Lower lobe of right lung (tissue), 2 donors: ENCODE measurements around the gene MLLT10. TPM values are rescaled to one million over a fixed set of nuclear protein-coding genes. Genes with fewer than 3 reads are reported as not detected.

Source experiments
- ATAC-seq, 2 donors: fragments of 200-7000 bp; cut with Tn5 transposase; one replicate each; pipeline ENCODE4 v1.9.1; 2020 to 2022; ENCODE audit warnings: mild to moderate bottlenecking in 2 of 2, moderate library complexity in 2 of 2
- DNase-seq: peaks from one replicate; pipeline ENCODE4 v3.0.0-alpha.2; 2020
- H3K27ac ChIP-seq: fragments of 200-600 bp; one replicate; pipeline ENCODE4 v1.8.0; 2022
- H3K27me3 ChIP-seq: fragments of 200-600 bp; one replicate; pipeline ENCODE4 v1.8.0; 2022; ENCODE audit warnings: low read depth
- H3K36me3 ChIP-seq: fragments of 200-600 bp; one replicate; pipeline ENCODE4 v1.8.0; 2022; ENCODE audit warnings: mild to moderate bottlenecking
- H3K4me1 ChIP-seq: fragments of 200-600 bp; one replicate; pipeline ENCODE4 v1.8.0; 2022
- H3K4me3 ChIP-seq: fragments of 200-600 bp; one replicate; pipeline ENCODE4 v1.8.0; 2022; ENCODE audit warnings: mild to moderate bottlenecking
- H3K9me3 ChIP-seq: fragments of 200-600 bp; one replicate; pipeline ENCODE4 v1.8.0; 2022
- intact Hi-C: fragments of 100-400 bp; cut with DNase I; formaldehyde crosslinking; loops from one replicate; pipeline ENCODE4 v1.11.0; 2022
- total RNA-seq: library from RNA; stranded (reverse); fragmentation: NEBNext Ultra II Directional; extraction: Animal tissue kit (Norgen Biotek cat#: 25700); gene quantifications from one replicate; pipeline ENCODE4 v1.2.1, GENCODE V29; 2021
- TF ChIP-seq, protein P1 (sequence below): fragments of 200-600 bp; IDR thresholded peaks from one replicate; pipeline ENCODE4 v1.8.0; 2022; ENCODE audit warnings: antibody characterized with exemption, mild to moderate bottlenecking
- donor health status: DM: no; HTN: yes; CAD: no; lungs with severe emphysema.

Gene MLLT10
- total RNA-seq, 1 donor from 2014 or later: 48.8 TPM

DNA sequence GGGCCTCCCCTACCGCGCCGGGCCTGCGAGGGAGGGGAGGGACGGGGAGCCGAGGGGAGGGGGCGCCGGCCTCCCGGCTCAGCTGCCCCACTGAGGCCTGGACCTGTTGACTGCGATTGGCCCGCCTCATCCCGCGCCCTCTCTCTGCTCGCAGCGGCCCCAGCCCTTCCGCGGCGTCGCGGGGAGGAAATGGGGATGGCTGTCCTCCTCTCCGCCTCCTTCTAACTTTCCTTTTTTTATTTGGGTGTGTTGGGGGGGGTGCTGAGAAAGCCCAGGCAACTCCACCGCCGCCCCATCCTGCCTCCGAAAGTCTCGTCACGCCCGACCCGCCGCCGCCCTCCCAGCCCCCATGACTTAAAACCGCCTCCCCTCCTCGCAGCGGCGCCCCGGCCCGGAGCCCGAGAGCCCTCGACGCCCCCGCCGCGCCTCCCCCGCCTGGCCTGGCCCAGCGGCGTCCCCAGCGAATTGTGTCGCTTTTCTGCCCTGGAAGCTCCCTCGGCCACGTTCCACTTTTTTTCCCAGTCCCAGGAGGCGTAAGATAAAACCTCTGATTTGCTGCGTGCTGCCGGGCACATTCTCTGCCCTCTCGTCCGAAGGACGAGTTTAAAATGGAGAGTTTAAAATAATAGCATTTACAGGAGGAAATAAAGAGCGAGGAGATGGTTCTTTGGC is 7.7 kb upstream of the MLLT10 start:
- no peaks in the 10 kb centered on the region for H3K36me3 ChIP-seq
- H3K27ac ChIP-seq: peak overlapping the region; percentile 96
- ATAC-seq: peak; percentile 82 to 84
- H3K4me1 ChIP-seq: peaks cover 8% of the 10 kb centered on the region
- intact Hi-C loops: no loop called here
- H3K4me3 ChIP-seq: peak overlapping the region; percentile 82
- H3K27me3 ChIP-seq: no peaks in the 10 kb centered on the region
- TF ChIP-seq, protein P1, sequence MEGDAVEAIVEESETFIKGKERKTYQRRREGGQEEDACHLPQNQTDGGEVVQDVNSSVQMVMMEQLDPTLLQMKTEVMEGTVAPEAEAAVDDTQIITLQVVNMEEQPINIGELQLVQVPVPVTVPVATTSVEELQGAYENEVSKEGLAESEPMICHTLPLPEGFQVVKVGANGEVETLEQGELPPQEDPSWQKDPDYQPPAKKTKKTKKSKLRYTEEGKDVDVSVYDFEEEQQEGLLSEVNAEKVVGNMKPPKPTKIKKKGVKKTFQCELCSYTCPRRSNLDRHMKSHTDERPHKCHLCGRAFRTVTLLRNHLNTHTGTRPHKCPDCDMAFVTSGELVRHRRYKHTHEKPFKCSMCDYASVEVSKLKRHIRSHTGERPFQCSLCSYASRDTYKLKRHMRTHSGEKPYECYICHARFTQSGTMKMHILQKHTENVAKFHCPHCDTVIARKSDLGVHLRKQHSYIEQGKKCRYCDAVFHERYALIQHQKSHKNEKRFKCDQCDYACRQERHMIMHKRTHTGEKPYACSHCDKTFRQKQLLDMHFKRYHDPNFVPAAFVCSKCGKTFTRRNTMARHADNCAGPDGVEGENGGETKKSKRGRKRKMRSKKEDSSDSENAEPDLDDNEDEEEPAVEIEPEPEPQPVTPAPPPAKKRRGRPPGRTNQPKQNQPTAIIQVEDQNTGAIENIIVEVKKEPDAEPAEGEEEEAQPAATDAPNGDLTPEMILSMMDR: no peak
- H3K9me3 ChIP-seq: no peaks in the 10 kb centered on the region
- DNase-seq: peak; percentile 88

DNA sequence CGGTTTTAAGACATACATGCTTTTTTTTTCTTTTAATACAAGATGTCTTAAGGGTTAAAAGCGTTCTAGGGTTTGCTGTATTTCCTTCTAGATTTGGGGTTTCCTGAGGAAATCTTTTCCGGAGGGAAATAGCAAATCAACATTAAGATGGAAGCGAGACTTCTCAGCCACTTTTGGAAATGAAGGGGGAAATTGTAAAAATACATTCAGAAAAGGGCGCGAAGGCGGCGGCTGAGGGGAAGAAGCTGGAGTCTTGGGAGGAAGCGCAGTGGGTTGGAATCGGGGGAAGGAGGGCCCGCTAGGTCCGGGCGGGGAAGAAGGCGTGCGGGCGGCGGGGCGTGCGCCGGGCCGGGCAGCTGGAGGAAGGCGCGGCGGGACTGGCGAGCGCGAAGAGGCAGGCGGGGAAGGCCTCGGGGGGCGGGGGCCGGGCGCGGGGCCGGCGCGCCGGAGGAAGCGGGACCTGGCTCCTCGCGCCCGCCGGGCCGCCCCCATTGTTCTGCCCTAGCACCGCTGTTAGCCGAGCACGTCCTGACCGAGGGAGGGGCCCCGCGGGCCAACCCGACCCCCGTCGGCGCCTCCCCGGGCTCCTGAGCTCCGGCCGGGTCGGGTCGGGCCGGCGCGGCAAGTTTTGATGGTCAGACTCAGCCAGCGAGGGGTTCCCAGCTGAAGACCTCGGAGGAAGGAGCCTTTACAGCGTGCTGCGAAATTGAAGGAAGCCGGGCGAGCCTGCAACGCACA is 7.0 kb upstream of the MLLT10 start:
- TF ChIP-seq, protein P1: no peak
- Histone ChIP-seq H3K27me3 (no peaks in the 10 kb centered on the region), H3K36me3 (no peaks in the 10 kb centered on the region), H3K9me3 (no peaks in the 10 kb centered on the region), H3K27ac (peak overlapping the region; percentile 96), H3K4me1 (peaks cover 9% of the 10 kb centered on the region), H3K4me3 (peak overlapping the region; percentile 82)
- ATAC-seq (peak; percentile 65 to 79), DNase-seq (peak; percentile 77)
- intact Hi-C loops: no loop called here

DNA sequence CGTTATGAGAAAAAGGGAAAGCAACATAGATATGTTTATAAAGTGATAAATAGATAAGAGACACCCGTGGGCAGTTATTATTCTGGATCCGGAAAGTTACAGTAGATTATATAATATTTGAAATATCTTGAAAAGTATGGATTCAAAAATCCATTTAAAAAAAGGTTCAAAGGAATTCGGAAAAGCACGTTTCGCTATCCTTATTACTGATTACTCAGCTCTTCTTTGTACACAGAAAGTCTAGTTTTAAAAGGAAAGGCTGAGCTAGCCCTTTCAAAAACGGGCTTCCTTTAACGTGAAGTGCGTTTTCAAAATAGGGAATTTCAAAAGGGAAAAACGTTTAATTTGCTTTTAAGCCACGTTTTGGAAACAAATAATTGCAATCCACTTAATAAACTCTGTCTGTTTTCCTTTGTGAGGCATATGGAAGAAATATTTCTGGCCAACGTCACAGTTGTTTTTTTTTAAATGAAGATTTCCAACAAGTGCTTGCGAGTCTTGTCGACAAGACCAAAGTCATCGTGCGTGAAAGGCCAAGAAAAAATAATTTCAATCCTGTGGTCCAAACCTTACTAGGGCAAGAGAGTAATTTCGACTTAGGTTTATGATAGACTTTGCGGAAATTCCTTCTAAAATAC is 6.3 kb upstream of the MLLT10 start:
- TF ChIP-seq, protein P1: no peak
- Histone ChIP-seq H3K36me3 (no peaks in the 10 kb centered on the region), H3K4me3 (peak overlapping the region; percentile 82), H3K4me1 (peaks cover 16% of the 10 kb centered on the region), H3K27me3 (no peaks in the 10 kb centered on the region), H3K9me3 (no peaks in the 10 kb centered on the region), H3K27ac (peak overlapping the region; percentile 96)
- DNase-seq (no peak), ATAC-seq (no peak)
- intact Hi-C loops: no loop called here

DNA sequence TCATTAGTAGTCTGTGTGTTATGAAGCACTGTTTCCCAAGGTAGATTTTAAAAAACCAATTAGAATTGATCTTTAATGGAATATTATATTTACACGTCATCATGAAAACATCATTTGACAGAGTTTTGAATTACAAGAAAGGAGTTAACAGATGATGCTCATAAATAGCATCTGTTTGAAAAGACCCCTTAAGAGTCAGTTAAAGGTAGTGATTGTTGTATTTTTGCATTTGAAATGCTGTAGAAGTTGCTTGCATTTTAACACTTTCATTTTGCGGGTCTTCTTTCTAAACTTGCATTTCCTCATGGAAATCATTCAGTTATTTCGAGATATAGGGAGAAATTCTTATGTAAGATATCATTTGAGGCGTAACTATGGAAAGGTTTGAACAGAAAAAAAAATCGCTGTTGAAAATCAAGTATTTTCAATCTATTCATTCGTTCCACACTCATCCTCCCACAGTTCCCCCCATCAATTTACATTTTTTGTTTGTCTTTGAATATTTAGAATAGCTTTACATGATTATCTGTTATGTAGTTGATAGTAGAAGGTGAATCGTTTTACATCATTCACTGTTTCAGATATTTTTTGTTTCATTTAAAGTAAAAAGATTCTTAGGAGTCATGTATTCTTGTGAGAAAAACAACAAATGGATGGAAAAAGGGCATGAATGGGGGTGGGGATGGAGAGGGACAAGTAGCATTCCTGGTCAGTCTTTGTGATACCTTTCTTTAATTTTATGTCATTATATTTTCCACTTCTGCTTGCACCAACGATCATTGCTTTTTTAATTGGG is 5.6 kb upstream of the MLLT10 start:
- TF ChIP-seq, protein P1: no peak
- H3K27ac ChIP-seq: peak overlapping the region; percentile 96

More for the DNA sequence above, 5.6 kb upstream of the MLLT10 start:
- Histone ChIP-seq H3K4me3 (peak overlapping the region; percentile 82), H3K27me3 (no peaks in the 10 kb centered on the region), H3K4me1 (peaks cover 21% of the 10 kb centered on the region), H3K36me3 (no peaks in the 10 kb centered on the region), H3K9me3 (no peaks in the 10 kb centered on the region)
- no peak for ATAC-seq
- no peak for DNase-seq
- intact Hi-C loops: no loop called here
